ENCODE results near the gene CD99L2.

The CD99L2 gene, protein sequence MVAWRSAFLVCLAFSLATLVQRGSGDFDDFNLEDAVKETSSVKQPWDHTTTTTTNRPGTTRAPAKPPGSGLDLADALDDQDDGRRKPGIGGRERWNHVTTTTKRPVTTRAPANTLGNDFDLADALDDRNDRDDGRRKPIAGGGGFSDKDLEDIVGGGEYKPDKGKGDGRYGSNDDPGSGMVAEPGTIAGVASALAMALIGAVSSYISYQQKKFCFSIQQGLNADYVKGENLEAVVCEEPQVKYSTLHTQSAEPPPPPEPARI

GRCh38 chrX:150898343-150899190 is at the start of gene CD99L2:
Gene CD99L2 (minus strand): TSS chrX:150898668. CDS start chrX:150898588, 80 bp downstream.
- peak; percentile 75 for DNase-seq (ENCODE audit: low read depth in 2 of 2)

DNA sequence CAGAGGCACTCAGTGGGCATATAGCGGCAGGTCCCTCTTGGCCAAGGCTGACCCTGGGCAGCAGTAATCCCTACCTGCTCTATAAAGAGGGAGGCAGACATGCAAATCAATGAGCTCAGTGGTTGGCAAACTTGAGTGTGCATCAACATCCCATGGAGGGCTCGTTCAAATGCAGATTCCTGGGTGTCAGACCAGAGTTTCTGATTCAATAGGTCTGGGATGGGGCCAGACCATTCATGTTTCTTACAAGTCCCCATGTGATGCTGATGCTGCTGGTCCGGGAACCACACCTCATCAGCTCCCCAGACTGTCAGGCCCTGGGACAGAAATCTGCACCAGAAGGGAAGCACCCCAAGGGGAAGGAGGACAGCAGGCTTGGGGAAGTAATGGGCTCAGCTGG is 45.8 kb upstream of the CD99L2 start:
- DNase-seq (ENCODE audit: low read depth in 2 of 2) = no peak

DNA sequence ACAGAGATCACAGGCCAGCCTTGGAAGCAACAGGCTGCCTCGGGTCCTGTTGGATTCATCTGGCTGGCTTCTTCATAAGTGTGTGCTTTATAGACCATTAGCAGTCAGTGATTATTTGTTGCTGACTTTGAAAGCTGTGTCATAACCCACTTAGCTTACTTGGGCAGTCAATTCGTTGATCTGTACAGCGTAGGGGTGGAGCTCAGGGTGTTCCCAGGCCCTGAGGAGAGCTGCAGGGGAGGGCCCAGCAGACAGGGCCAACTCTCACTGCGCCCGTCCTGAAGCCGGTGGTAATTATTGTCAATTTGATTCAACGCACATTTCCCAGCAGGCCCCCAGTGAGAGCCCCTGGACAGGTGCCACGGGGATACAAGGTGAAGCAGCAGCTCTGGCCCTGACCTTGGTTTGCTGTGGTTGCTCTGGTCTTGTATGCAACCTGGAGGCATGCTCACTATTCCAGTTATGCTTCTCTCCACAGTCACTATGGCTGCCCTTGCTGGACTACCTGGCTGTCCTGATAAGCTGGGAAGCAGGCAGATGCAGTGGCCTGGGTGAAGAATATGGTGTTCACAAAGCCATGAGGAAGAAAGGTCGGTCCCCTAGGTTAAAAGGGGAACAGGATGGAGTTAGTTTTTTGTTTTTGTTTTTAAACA is 44.6 kb upstream of the CD99L2 start:
- no peak for DNase-seq (ENCODE audit: low read depth in 2 of 2)

GRCh38 chrX:150941580-150941979 is 43.1 kb upstream of the CD99L2 start:
- no peak for DNase-seq (ENCODE audit: low read depth in 2 of 2)

DNA sequence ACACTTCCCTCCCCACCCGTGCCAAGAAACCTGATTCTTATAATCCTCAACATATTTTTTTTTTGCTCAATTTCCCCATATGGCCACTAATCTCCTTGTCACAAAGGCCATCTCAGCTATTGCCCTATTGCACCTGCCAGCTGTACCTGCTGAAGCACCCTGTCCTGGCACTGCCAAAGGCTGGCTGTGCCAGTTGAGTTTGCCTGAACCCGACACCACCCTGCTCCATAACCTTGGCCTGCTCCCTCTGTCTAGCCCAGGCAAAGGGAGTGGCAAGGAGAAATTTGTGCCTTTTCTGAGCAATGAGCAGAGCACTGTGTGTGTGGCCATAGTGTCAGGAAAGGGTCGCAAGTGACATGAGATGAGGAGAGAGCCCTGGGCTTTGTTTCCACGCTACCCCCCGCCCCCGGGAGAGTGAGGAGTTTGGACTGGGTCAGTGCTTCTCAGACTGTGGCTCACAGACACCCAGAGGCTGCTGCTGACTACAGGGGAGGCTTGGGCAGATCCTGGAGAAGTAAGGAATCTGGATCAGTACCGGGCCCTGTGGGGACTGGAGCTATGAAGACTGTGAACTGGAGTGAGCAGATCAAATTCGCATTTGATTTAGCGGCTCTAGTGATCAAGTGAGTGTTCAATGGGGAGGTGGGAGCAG is 42.5 kb upstream of the CD99L2 start:
- DNase-seq (ENCODE audit: low read depth in 2 of 2) = no peak

DNA sequence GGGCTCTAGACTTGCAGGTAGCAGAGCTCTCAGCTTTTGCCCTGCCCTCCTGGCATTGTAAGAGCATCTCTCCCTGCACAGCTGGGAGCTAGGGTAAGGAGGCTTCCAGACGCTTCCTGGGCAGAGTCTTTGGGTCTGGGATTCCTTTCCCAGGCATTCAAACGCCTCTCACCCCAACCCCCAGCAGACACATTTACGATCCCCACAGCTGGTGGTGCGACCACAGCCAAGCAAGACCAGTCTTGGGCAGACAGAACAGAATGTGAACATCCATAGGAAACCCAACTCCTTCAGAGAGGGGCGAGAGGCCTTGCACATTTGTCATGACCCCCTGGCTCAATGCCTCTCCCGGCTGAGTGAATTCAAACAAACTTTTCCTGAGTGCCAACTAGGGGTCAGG is 38.1 kb upstream of the CD99L2 start:
- no peak for DNase-seq (ENCODE audit: low read depth in 2 of 2)

- no peak for DNase-seq (ENCODE audit: low read depth in 2 of 2)
Measured at GRCh38 chrX:150935467-150935866, 37.0 kb upstream of the CD99L2 start.

DNA sequence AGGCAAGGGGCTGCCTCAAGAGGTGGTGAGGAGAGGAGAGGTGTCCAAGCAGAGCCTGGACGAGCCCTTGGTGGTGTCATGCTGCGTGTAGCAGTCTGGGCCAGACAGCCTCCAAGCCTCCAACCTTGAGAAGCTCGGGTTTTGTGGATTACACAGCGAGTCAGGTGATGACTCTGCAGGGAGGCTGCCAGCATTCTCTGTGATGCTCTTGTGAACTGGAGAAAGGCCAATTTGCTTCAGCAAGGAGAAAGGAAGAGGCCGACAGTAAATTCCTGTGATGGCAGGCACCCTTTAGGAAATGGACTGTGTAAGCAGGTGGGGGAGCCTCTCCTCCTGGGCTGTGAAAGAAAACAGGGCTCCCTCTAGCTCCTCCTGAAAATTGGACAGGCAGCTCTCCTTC is 36.0 kb upstream of the CD99L2 start:
- DNase-seq (ENCODE audit: low read depth in 2 of 2) = no peak

GRCh38 chrX:150933945-150934350 is 35.5 kb upstream of the CD99L2 start:
- DNase-seq (ENCODE audit: low read depth in 2 of 2) = no peak

GRCh38 chrX:150929058-150929457 is 30.6 kb upstream of the CD99L2 start:
- DNase-seq (ENCODE audit: low read depth in 2 of 2) = no peak

GRCh38 chrX:150926791-150927190 is 28.3 kb upstream of the CD99L2 start:
- DNase-seq (ENCODE audit: low read depth in 2 of 2) = no peak

GRCh38 chrX:150926304-150926703 is 27.8 kb upstream of the CD99L2 start:
- no peak for DNase-seq (ENCODE audit: low read depth in 2 of 2)

DNA sequence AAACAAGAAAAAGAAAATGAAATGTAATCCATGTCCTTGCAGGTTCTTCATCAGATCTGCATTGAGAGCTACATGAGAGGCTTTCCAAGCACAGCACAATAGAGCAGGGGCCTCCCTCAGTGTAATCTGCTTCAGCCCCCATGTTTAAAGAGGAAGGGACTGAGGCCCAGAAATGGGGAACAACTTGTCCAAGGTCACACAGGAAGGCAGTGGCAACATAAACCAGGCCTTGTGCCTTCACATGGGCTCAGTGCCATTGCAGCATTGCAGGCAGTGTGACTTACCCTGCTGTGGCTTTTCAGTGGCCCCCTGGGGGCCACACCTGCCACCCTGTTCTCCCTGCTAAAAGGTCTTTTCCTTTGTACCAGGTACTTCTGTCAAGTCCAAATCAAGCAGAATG is 20.9 kb upstream of the CD99L2 start:
- no peak for DNase-seq (ENCODE audit: low read depth in 2 of 2)

DNA sequence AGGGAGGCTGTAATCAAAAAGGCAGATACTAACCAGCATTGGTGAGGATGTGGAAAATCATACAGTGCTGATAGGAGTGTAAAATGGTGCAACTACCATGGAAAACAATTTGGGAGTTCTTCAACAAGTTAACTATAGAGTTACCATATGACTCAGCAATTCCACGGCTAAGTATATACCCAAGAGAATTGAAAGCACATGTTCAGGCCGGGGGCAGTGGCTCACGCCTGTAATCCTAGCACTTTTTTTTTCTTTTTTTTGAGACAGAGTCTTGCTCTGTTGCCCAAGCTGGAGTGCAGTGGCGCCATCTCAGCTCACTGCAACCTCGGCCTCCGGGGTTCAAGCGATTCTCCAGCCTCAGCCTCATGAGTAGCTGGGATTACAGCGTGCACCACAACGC is 15.0 kb upstream of the CD99L2 start:
- no peak for DNase-seq (ENCODE audit: low read depth in 2 of 2)

- no peak for DNase-seq (ENCODE audit: low read depth in 2 of 2)
Measured at GRCh38 chrX:150907474-150907873, 9.0 kb upstream of the CD99L2 start.

- no peak for DNase-seq (ENCODE audit: low read depth in 2 of 2)
Measured at GRCh38 chrX:150906694-150907093, 8.2 kb upstream of the CD99L2 start.

DNA sequence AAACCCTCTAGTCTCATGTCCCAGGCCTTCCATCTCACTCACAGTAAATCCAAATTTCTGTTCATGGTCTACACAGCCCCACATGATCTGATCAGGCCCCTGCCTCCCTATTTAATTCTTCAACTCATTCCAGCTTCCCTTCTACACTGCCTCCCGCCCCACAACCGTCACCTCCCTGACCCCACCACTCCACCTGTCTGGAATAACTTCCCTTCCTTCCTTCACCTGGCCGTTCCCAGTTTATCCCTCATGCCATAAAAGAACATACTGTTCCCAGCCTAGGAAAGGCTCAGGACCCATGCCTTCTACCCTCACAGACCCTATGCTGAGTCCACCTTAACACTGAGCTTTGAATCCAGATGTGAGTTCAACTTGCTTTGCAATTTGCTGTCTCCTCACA is 6.8 kb upstream of the CD99L2 start:
- no peak for DNase-seq (ENCODE audit: low read depth in 2 of 2)

DNA sequence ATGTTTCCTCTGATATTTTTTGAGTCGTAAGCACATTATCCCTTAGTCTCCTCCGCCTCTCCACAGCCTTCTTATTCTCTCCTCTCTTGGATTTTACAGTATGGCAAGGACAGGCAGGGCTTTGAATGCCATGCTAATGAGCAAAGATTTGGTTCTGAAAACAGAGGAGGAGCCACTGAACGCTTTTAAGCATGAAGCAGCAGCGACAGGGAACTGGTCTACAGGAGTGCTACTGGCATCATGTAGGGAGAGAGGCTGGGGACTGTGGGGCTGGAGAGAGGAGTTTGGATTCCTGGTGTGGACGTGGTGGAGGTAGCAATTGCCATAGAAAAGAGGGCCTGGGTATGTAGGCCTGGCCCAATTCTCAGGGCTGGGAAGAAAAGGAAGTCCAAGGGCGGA is 4.6 kb upstream of the CD99L2 start:
- DNase-seq (ENCODE audit: low read depth in 2 of 2) = no peak

GRCh38 chrX:150902434-150903109 is 4.1 kb upstream of the CD99L2 start:
- DNase-seq (ENCODE audit: low read depth in 2 of 2) = no peak

GRCh38 chrX:150899191-150899757 is 806 bp upstream of the CD99L2 start:
- no peak for DNase-seq (ENCODE audit: low read depth in 2 of 2)

Measured in activated CD8-positive, alpha-beta memory T cell treated with anti-CD3 and anti-CD28 coated beads for 4 hours (primary cell).